Ishikawa (cell line): ENCODE measurements around the gene GFM2.

Source experiments
- CEBPB ChIP-seq: IDR thresholded peaks from 2 replicates; pipeline ENCODE4 v1.6.1; 2012
- RAD21 ChIP-seq: IDR thresholded peaks from 2 replicates; pipeline ENCODE4 v1.6.1; 2012; ENCODE audit warnings: low read depth
- TF ChIP-seq, protein P1 (sequence below): IDR thresholded peaks from 2 replicates; pipeline ENCODE4 v1.6.1; 2012; ENCODE audit warnings: low read depth, mild to moderate bottlenecking

DNA sequence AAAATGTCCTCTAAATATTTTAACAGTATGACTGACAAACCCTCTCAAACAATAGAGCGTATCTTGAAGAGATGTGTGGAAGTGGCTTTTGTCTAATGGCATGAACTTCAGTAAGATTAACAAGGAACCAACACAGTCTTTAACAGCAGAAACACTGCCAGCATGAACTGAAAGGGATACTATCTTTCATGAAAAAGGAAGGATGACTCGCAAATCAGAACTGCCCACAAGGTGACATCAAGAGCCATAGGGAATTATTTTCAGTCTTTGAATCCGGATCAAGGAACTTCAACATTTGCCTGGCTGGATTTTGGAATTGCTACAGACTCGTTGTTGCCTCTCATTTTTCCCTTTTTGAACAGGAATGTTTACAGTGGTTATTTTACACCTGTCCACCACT is 87.0 kb downstream of the GFM2 start:
- no peak for TF ChIP-seq RAD21
- TF ChIP-seq, protein P1, sequence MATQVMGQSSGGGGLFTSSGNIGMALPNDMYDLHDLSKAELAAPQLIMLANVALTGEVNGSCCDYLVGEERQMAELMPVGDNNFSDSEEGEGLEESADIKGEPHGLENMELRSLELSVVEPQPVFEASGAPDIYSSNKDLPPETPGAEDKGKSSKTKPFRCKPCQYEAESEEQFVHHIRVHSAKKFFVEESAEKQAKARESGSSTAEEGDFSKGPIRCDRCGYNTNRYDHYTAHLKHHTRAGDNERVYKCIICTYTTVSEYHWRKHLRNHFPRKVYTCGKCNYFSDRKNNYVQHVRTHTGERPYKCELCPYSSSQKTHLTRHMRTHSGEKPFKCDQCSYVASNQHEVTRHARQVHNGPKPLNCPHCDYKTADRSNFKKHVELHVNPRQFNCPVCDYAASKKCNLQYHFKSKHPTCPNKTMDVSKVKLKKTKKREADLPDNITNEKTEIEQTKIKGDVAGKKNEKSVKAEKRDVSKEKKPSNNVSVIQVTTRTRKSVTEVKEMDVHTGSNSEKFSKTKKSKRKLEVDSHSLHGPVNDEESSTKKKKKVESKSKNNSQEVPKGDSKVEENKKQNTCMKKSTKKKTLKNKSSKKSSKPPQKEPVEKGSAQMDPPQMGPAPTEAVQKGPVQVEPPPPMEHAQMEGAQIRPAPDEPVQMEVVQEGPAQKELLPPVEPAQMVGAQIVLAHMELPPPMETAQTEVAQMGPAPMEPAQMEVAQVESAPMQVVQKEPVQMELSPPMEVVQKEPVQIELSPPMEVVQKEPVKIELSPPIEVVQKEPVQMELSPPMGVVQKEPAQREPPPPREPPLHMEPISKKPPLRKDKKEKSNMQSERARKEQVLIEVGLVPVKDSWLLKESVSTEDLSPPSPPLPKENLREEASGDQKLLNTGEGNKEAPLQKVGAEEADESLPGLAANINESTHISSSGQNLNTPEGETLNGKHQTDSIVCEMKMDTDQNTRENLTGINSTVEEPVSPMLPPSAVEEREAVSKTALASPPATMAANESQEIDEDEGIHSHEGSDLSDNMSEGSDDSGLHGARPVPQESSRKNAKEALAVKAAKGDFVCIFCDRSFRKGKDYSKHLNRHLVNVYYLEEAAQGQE = no peak
- TF ChIP-seq CEBPB = no peak
